ENCODE data around the gene DHX8.
"Not testable (repeated sequence)": the region's sequence is repeated elsewhere in the genome, so short reads cannot be mapped to it uniquely, and the experiment has no call there.

The DHX8 gene

GRCh38 chr17:43477832-43478634, 5.7 kb upstream of the DHX8 start:
- no peaks in the 10 kb centered on the region for H3K36me3 ChIP-seq (ENCODE audit: control insufficient read depth, insufficient read depth, low read length)
- no peak overlapping the region for H3K4me3 ChIP-seq (ENCODE audit: low read depth, low read length)
- no peaks in the 10 kb centered on the region for H3K27me3 ChIP-seq (ENCODE audit: control insufficient read depth, insufficient read depth, low read length)
- no peak overlapping the region for H3K27ac ChIP-seq (ENCODE audit: low read depth, low read length)
- H3K9me3 ChIP-seq (ENCODE audit: control insufficient read depth, insufficient read depth, low read depth, low read length), result no peaks in the 10 kb centered on the region
- H3K4me1 ChIP-seq (ENCODE audit: control insufficient read depth, insufficient read depth, low read length), result peaks cover 8% of the 10 kb centered on the region; the same call in 1 of the 2 replicates
- no peak overlapping the region for H3K9ac ChIP-seq (ENCODE audit: low read length)

- H3K9ac ChIP-seq (ENCODE audit: low read length), result no peak overlapping the region
- H3K4me1 ChIP-seq (ENCODE audit: control insufficient read depth, insufficient read depth, low read length), result peaks cover 14% of the 10 kb centered on the region
- H3K27ac ChIP-seq (ENCODE audit: low read depth, low read length), result no peak overlapping the region
- no peaks in the 10 kb centered on the region for H3K27me3 ChIP-seq (ENCODE audit: control insufficient read depth, insufficient read depth, low read length)
- H3K9me3 ChIP-seq (ENCODE audit: control insufficient read depth, insufficient read depth, low read depth, low read length), result no peaks in the 10 kb centered on the region
- H3K36me3 ChIP-seq (ENCODE audit: control insufficient read depth, insufficient read depth, low read length), result no peaks in the 10 kb centered on the region
- no peak overlapping the region for H3K4me3 ChIP-seq (ENCODE audit: low read depth, low read length)
Measured at GRCh38 chr17:43479948-43480347, 3.8 kb upstream of the DHX8 start.

- Histone ChIP-seq H3K27me3 (ENCODE audit: control insufficient read depth, insufficient read depth, low read length) (no peaks in the 10 kb centered on the region), H3K9me3 (ENCODE audit: control insufficient read depth, insufficient read depth, low read depth, low read length) (no peaks in the 10 kb centered on the region), H3K4me3 (ENCODE audit: low read depth, low read length) (no peak overlapping the region), H3K36me3 (ENCODE audit: control insufficient read depth, insufficient read depth, low read length) (no peaks in the 10 kb centered on the region), H3K27ac (ENCODE audit: low read depth, low read length) (no peak overlapping the region), H3K4me1 (ENCODE audit: control insufficient read depth, insufficient read depth, low read length) (peaks cover 19% of the 10 kb centered on the region), H3K9ac (ENCODE audit: low read length) (no peak overlapping the region)
Measured at GRCh38 chr17:43482103-43483012, 1.4 kb upstream of the DHX8 start.

- H3K9ac ChIP-seq (ENCODE audit: low read length), result no peak overlapping the region
- H3K9me3 ChIP-seq (ENCODE audit: control insufficient read depth, insufficient read depth, low read depth, low read length), result no peaks in the 10 kb centered on the region
- no peak overlapping the region for H3K27ac ChIP-seq (ENCODE audit: low read depth, low read length)
- no peak overlapping the region for H3K4me3 ChIP-seq (ENCODE audit: low read depth, low read length)
- H3K27me3 ChIP-seq (ENCODE audit: control insufficient read depth, insufficient read depth, low read length), result no peaks in the 10 kb centered on the region
- H3K36me3 ChIP-seq (ENCODE audit: control insufficient read depth, insufficient read depth, low read length), result peaks cover 54% of the 10 kb centered on the region
- H3K4me1 ChIP-seq (ENCODE audit: control insufficient read depth, insufficient read depth, low read length), result no peaks in the 10 kb centered on the region
Measured at GRCh38 chr17:43490621-43491020, 6.8 kb downstream of the DHX8 start.

- H3K36me3 ChIP-seq (ENCODE audit: control insufficient read depth, insufficient read depth, low read length), result peaks cover 89% of the 10 kb centered on the region
Measured at GRCh38 chr17:43509440-43509839, 25.7 kb downstream of the DHX8 start.

GRCh38 chr17:43511199-43511598, 27.4 kb downstream of the DHX8 start:
- not testable (repeated sequence) for H3K4me1 ChIP-seq (ENCODE audit: control insufficient read depth, insufficient read depth, low read length); H3K4me3 ChIP-seq (ENCODE audit: low read depth, low read length); H3K27ac ChIP-seq (ENCODE audit: low read depth, low read length); H3K9ac ChIP-seq (ENCODE audit: low read length); H3K9me3 ChIP-seq (ENCODE audit: control insufficient read depth, insufficient read depth, low read depth, low read length); H3K27me3 ChIP-seq (ENCODE audit: control insufficient read depth, insufficient read depth, low read length)
- H3K36me3 ChIP-seq (ENCODE audit: control insufficient read depth, insufficient read depth, low read length), result peaks cover 88% of the 10 kb centered on the region

More at GRCh38 chr17:43509440-43509839, 25.7 kb downstream of the DHX8 start:
- not testable (repeated sequence) for H3K27me3 ChIP-seq (ENCODE audit: control insufficient read depth, insufficient read depth, low read length); H3K4me3 ChIP-seq (ENCODE audit: low read depth, low read length); H3K9ac ChIP-seq (ENCODE audit: low read length); H3K4me1 ChIP-seq (ENCODE audit: control insufficient read depth, insufficient read depth, low read length); H3K27ac ChIP-seq (ENCODE audit: low read depth, low read length); H3K9me3 ChIP-seq (ENCODE audit: control insufficient read depth, insufficient read depth, low read depth, low read length)

- Histone ChIP-seq H3K9me3 (ENCODE audit: control insufficient read depth, insufficient read depth, low read depth, low read length) (no peaks in the 10 kb centered on the region), H3K27me3 (ENCODE audit: control insufficient read depth, insufficient read depth, low read length) (no peaks in the 10 kb centered on the region), H3K27ac (ENCODE audit: low read depth, low read length) (no peak overlapping the region), H3K36me3 (ENCODE audit: control insufficient read depth, insufficient read depth, low read length) (peaks cover 88% of the 10 kb centered on the region), H3K4me3 (ENCODE audit: low read depth, low read length) (no peak overlapping the region), H3K9ac (ENCODE audit: low read length) (no peak overlapping the region), H3K4me1 (ENCODE audit: control insufficient read depth, insufficient read depth, low read length) (no peaks in the 10 kb centered on the region)
Measured at GRCh38 chr17:43515656-43516055, 31.9 kb downstream of the DHX8 start.

- Histone ChIP-seq H3K27ac (ENCODE audit: low read depth, low read length) (no peak overlapping the region), H3K27me3 (ENCODE audit: control insufficient read depth, insufficient read depth, low read length) (no peaks in the 10 kb centered on the region), H3K4me1 (ENCODE audit: control insufficient read depth, insufficient read depth, low read length) (no peaks in the 10 kb centered on the region), H3K9ac (ENCODE audit: low read length) (no peak overlapping the region), H3K9me3 (ENCODE audit: control insufficient read depth, insufficient read depth, low read depth, low read length) (no peaks in the 10 kb centered on the region), H3K4me3 (ENCODE audit: low read depth, low read length) (no peak overlapping the region), H3K36me3 (ENCODE audit: control insufficient read depth, insufficient read depth, low read length) (peaks cover 92% of the 10 kb centered on the region)
Measured at GRCh38 chr17:43517161-43517560, 33.4 kb downstream of the DHX8 start.

GRCh38 chr17:43517615-43518386, 34.0 kb downstream of the DHX8 start:
- Histone ChIP-seq H3K9ac (ENCODE audit: low read length) (no peak overlapping the region), H3K27me3 (ENCODE audit: control insufficient read depth, insufficient read depth, low read length) (no peaks in the 10 kb centered on the region), H3K36me3 (ENCODE audit: control insufficient read depth, insufficient read depth, low read length) (peaks cover 88% of the 10 kb centered on the region), H3K27ac (ENCODE audit: low read depth, low read length) (no peak overlapping the region), H3K4me1 (ENCODE audit: control insufficient read depth, insufficient read depth, low read length) (no peaks in the 10 kb centered on the region), H3K4me3 (ENCODE audit: low read depth, low read length) (no peak overlapping the region), H3K9me3 (ENCODE audit: control insufficient read depth, insufficient read depth, low read depth, low read length) (no peaks in the 10 kb centered on the region)

GRCh38 chr17:43521389-43521788, 37.6 kb downstream of the DHX8 start:
- no peaks in the 10 kb centered on the region for H3K27me3 ChIP-seq (ENCODE audit: control insufficient read depth, insufficient read depth, low read length)
- no peaks in the 10 kb centered on the region for H3K9me3 ChIP-seq (ENCODE audit: control insufficient read depth, insufficient read depth, low read depth, low read length)
- H3K27ac ChIP-seq (ENCODE audit: low read depth, low read length), result no peak overlapping the region
- H3K4me3 ChIP-seq (ENCODE audit: low read depth, low read length), result no peak overlapping the region
- H3K4me1 ChIP-seq (ENCODE audit: control insufficient read depth, insufficient read depth, low read length), result peaks cover 12% of the 10 kb centered on the region
- peaks cover 85% of the 10 kb centered on the region for H3K36me3 ChIP-seq (ENCODE audit: control insufficient read depth, insufficient read depth, low read length)
- no peak overlapping the region for H3K9ac ChIP-seq (ENCODE audit: low read length)
